Panc1 (cell line): Measurements from ENCODE around the gene NANS.
"Not testable (repeated sequence)": the region's sequence is repeated elsewhere in the genome, so short reads cannot be mapped to it uniquely, and the experiment has no call there.

Experiments used
- CTCF ChIP-seq: fragments of 450-650 bp; IDR thresholded peaks from 2 replicates; pipeline ENCODE4 v1.5.1; 2017; ENCODE audit warnings: mild to moderate bottlenecking
- TCF7L2 ChIP-seq: IDR thresholded peaks from 2 replicates; pipeline ENCODE4 v1.6.1; 2011; ENCODE audit warnings: mild to moderate bottlenecking, low read depth, low read length, inconsistent platforms

GRCh38 chr9:98124091-98124490 lies 67.6 kb downstream of the NANS start:
- not testable (repeated sequence) for TF ChIP-seq CTCF, TCF7L2
